Erythroblast (primary cell): Measurements from ENCODE around the gene NRXN3.

Experiments used
- GATA1 ChIP-seq: IDR thresholded peaks from 2 replicates; pipeline ENCODE4 v1.6.1; 2011; ENCODE audit warnings: low read depth, mild to moderate bottlenecking, control low read depth, low read length, moderate library complexity
- POLR2A ChIP-seq: IDR thresholded peaks from 2 replicates; pipeline ENCODE4 v1.6.1; 2011; ENCODE audit warnings: mild to moderate bottlenecking, low read length

DNA sequence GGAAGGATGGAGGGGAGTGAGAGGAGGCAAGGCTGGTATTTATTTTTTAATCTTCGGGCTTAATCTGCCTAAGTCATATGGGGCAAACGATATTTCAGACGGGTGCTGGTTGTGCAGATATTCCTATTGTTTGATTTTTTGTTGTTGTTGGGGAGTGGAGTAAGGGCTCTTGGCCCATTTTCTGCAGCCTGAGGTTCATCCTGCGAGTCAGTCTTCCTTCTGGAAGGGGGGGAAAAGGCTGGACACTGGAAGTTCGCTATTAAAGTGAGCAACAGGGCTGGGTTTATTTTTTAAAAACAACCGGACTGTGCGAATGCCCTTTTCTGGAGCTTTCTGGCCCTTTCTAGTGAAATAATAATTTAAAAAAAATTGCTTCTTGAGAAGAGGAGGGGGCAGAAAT lies 2.3 kb downstream of the NRXN3 start:
- TF ChIP-seq POLR2A (no peak), GATA1 (no peak)
